AG04450 (cell line): Measurements from ENCODE around the gene RPH3AL. TPM values are rescaled to one million over a fixed set of nuclear protein-coding genes. Genes with fewer than 3 reads are reported as not detected.
A peak's percentile ranks its signal among the peaks of the same experiment; 100 is the strongest.

ENCODE experiments used
- CTCF ChIA-PET: fragments of 300-600, 350-600 bp; formaldehyde crosslinking; extraction: SDS; loops from one replicate; lab custom pipeline; 2022; ENCODE audit warnings: antibody characterized with exemption, inconsistent platforms; lab: Charles Lee
- POLR2A ChIA-PET: fragments of 350-600 bp; formaldehyde crosslinking; extraction: SDS; loops from one replicate; lab custom pipeline; 2021; ENCODE audit warnings: antibody characterized with exemption, inconsistent platforms; lab: Yijun Ruan, JAX
- DNase-seq: peaks from one replicate; pipeline ENCODE4 v3.0.0-alpha.2; 2011; ENCODE audit warnings: low read depth, low spot score
- H3K27ac ChIP-seq: one replicate; pipeline ENCODE4 v1.5.1; 2012; ENCODE audit warnings: low read depth, low read length, control low read depth
- H3K27me3 ChIP-seq: one replicate; pipeline ENCODE4 v1.6.0; 2012; ENCODE audit warnings: low read length; ENCODE audit not compliant: control insufficient read depth, insufficient read depth
- H3K4me3 ChIP-seq: 2 replicates; pipeline ENCODE4 v1.5.1; 2011; ENCODE audit warnings: mild to moderate bottlenecking, low read depth, low read length, control low read depth
- H3K9me3 ChIP-seq: 2 replicates; pipeline ENCODE4 v1.5.1; 2012; ENCODE audit warnings: low read length; ENCODE audit not compliant: control insufficient read depth, insufficient read depth
- CTCF ChIP-seq: IDR thresholded peaks from 2 replicates; pipeline ENCODE4 v1.5.1; 2011; ENCODE audit warnings: low read depth, low read length, control low read depth, inconsistent platforms
- polyA plus RNA-seq: library from polyadenylated mRNA; depleted of rRNA; stranded (reverse); fragments of >200 nt; gene quantifications from 2 replicates; pipeline ENCODE4 v1.2.3, GENCODE V29; 2011

RPH3AL gene
- polyA plus RNA-seq, 1 experiment, result 1.3 TPM

- Histone ChIP-seq H3K27ac (no peak overlapping the region), H3K27me3 (peaks cover 13% of the 10 kb centered on the region), H3K9me3 (no peaks in the 10 kb centered on the region; the same call in 1 of the 2 replicates), H3K4me3 (no peak overlapping the region)
- ChIA-PET CTCF (no interaction called here), POLR2A (no interaction called here)
- DNase-seq, result no peak
- no peak for TF ChIP-seq CTCF
Observed at GRCh38 chr17:383771-384621, 31.4 kb upstream of the RPH3AL start.

- no peak overlapping the region for H3K4me3 ChIP-seq
- POLR2A ChIA-PET, result no interaction called here
- DNase-seq, result peak; percentile 37
- H3K9me3 ChIP-seq, result no peaks in the 10 kb centered on the region; the same call in 1 of the 2 replicates
- peaks cover 13% of the 10 kb centered on the region for H3K27me3 ChIP-seq
- H3K27ac ChIP-seq, result no peak overlapping the region
- CTCF ChIA-PET, result no interaction called here
- TF ChIP-seq CTCF, result no peak
Observed at GRCh38 chr17:382644-383533, 30.3 kb upstream of the RPH3AL start.

GRCh38 chr17:381941-382643, 29.5 kb upstream of the RPH3AL start:
- Histone ChIP-seq H3K27me3 (peaks cover 13% of the 10 kb centered on the region), H3K4me3 (no peak overlapping the region), H3K27ac (no peak overlapping the region), H3K9me3 (no peaks in the 10 kb centered on the region; the same call in 1 of the 2 replicates)
- POLR2A ChIA-PET, result no interaction called here
- DNase-seq, result no peak
- CTCF ChIA-PET, result no interaction called here
- no peak for TF ChIP-seq CTCF

- no peak for TF ChIP-seq CTCF
- no peaks in the 10 kb centered on the region; the same call in 1 of the 2 replicates for H3K9me3 ChIP-seq
- ChIA-PET POLR2A (no interaction called here), CTCF (no interaction called here)
- H3K27me3 ChIP-seq, result peaks cover 13% of the 10 kb centered on the region
- H3K4me3 ChIP-seq, result no peak overlapping the region
- no peak for DNase-seq
- no peak overlapping the region for H3K27ac ChIP-seq
Observed at GRCh38 chr17:381516-381915, 28.9 kb upstream of the RPH3AL start.
